Measurements from ENCODE around the gene TFB2M.

Gene TFB2M

GRCh38 chr1:246550402-246550801 lies 15.7 kb downstream of the TFB2M start:
- peaks cover 74% of the 10 kb centered on the region for H3K36me3 ChIP-seq (ENCODE audit: control insufficient read depth, insufficient read depth, low read length)

GRCh38 chr1:246549665-246550064 lies 16.4 kb downstream of the TFB2M start:
- H3K27me3 ChIP-seq (ENCODE audit: control insufficient read depth, insufficient read depth, low read length): no peaks in the 10 kb centered on the region
- H3K36me3 ChIP-seq (ENCODE audit: control insufficient read depth, insufficient read depth, low read length): peaks cover 74% of the 10 kb centered on the region
- H3K4me1 ChIP-seq (ENCODE audit: control insufficient read depth, insufficient read depth, low read length): no peaks in the 10 kb centered on the region
- H3K27ac ChIP-seq (ENCODE audit: low read depth, low read length): no peak overlapping the region
- H3K9me3 ChIP-seq (ENCODE audit: control insufficient read depth, insufficient read depth, low read depth, low read length): no peaks in the 10 kb centered on the region
- no peak overlapping the region for H3K9ac ChIP-seq (ENCODE audit: low read length)
- H3K4me3 ChIP-seq (ENCODE audit: low read depth, low read length): no peak overlapping the region

More at GRCh38 chr1:246550402-246550801, 15.7 kb downstream of the TFB2M start:
- H3K4me1 ChIP-seq (ENCODE audit: control insufficient read depth, insufficient read depth, low read length): no peaks in the 10 kb centered on the region
- H3K27me3 ChIP-seq (ENCODE audit: control insufficient read depth, insufficient read depth, low read length): no peaks in the 10 kb centered on the region
- H3K4me3 ChIP-seq (ENCODE audit: low read depth, low read length): no peak overlapping the region
- H3K9me3 ChIP-seq (ENCODE audit: control insufficient read depth, insufficient read depth, low read depth, low read length): no peaks in the 10 kb centered on the region
- no peak overlapping the region for H3K27ac ChIP-seq (ENCODE audit: low read depth, low read length)
- H3K9ac ChIP-seq (ENCODE audit: low read length): no peak overlapping the region

- H3K4me3 ChIP-seq (ENCODE audit: low read depth, low read length): no peak overlapping the region
- H3K4me1 ChIP-seq (ENCODE audit: control insufficient read depth, insufficient read depth, low read length): no peaks in the 10 kb centered on the region
- no peak overlapping the region for H3K9ac ChIP-seq (ENCODE audit: low read length)
- H3K9me3 ChIP-seq (ENCODE audit: control insufficient read depth, insufficient read depth, low read depth, low read length): no peaks in the 10 kb centered on the region
- no peaks in the 10 kb centered on the region for H3K27me3 ChIP-seq (ENCODE audit: control insufficient read depth, insufficient read depth, low read length)
- H3K36me3 ChIP-seq (ENCODE audit: control insufficient read depth, insufficient read depth, low read length): peaks cover 68% of the 10 kb centered on the region
- no peak overlapping the region for H3K27ac ChIP-seq (ENCODE audit: low read depth, low read length)
Measured at GRCh38 chr1:246544001-246544400, 22.1 kb downstream of the TFB2M start.

- H3K27me3 ChIP-seq (ENCODE audit: control insufficient read depth, insufficient read depth, low read length): no peaks in the 10 kb centered on the region
- peaks cover 4% of the 10 kb centered on the region; the same call in 1 of the 2 replicates for H3K4me1 ChIP-seq (ENCODE audit: control insufficient read depth, insufficient read depth, low read length)
- no peaks in the 10 kb centered on the region for H3K9me3 ChIP-seq (ENCODE audit: control insufficient read depth, insufficient read depth, low read depth, low read length)
- H3K27ac ChIP-seq (ENCODE audit: low read depth, low read length): no peak overlapping the region
- H3K9ac ChIP-seq (ENCODE audit: low read length): no peak overlapping the region
- peaks cover 53% of the 10 kb centered on the region for H3K36me3 ChIP-seq (ENCODE audit: control insufficient read depth, insufficient read depth, low read length)
- no peak overlapping the region for H3K4me3 ChIP-seq (ENCODE audit: low read depth, low read length)
Measured at GRCh38 chr1:246540738-246541491, 25.1 kb downstream of the TFB2M start.

GRCh38 chr1:246537887-246538286 lies 28.2 kb downstream of the TFB2M start:
- Histone ChIP-seq H3K9me3 (ENCODE audit: control insufficient read depth, insufficient read depth, low read depth, low read length) (no peaks in the 10 kb centered on the region), H3K27ac (ENCODE audit: low read depth, low read length) (no peak overlapping the region), H3K9ac (ENCODE audit: low read length) (no peak overlapping the region), H3K27me3 (ENCODE audit: control insufficient read depth, insufficient read depth, low read length) (no peaks in the 10 kb centered on the region), H3K4me1 (ENCODE audit: control insufficient read depth, insufficient read depth, low read length) (peaks cover 4% of the 10 kb centered on the region; the same call in 1 of the 2 replicates), H3K4me3 (ENCODE audit: low read depth, low read length) (no peak overlapping the region), H3K36me3 (ENCODE audit: control insufficient read depth, insufficient read depth, low read length) (peaks cover 27% of the 10 kb centered on the region)

- H3K9me3 ChIP-seq (ENCODE audit: control insufficient read depth, insufficient read depth, low read depth, low read length): no peaks in the 10 kb centered on the region
- no peaks in the 10 kb centered on the region for H3K27me3 ChIP-seq (ENCODE audit: control insufficient read depth, insufficient read depth, low read length)
- H3K4me1 ChIP-seq (ENCODE audit: control insufficient read depth, insufficient read depth, low read length): peaks cover 4% of the 10 kb centered on the region; the same call in 1 of the 2 replicates
- H3K27ac ChIP-seq (ENCODE audit: low read depth, low read length): no peak overlapping the region
- no peak overlapping the region for H3K4me3 ChIP-seq (ENCODE audit: low read depth, low read length)
- H3K36me3 ChIP-seq (ENCODE audit: control insufficient read depth, insufficient read depth, low read length): peaks cover 24% of the 10 kb centered on the region
- no peak overlapping the region for H3K9ac ChIP-seq (ENCODE audit: low read length)
Measured at GRCh38 chr1:246537441-246537840, 28.6 kb downstream of the TFB2M start.

GRCh38 chr1:246534114-246534513 lies 31.9 kb downstream of the TFB2M start:
- peaks cover 20% of the 10 kb centered on the region for H3K9me3 ChIP-seq (ENCODE audit: control insufficient read depth, insufficient read depth, low read depth, low read length)
- peaks cover 4% of the 10 kb centered on the region; the same call in 1 of the 2 replicates for H3K4me1 ChIP-seq (ENCODE audit: control insufficient read depth, insufficient read depth, low read length)
- peaks cover 4% of the 10 kb centered on the region; the same call in 1 of the 2 replicates for H3K36me3 ChIP-seq (ENCODE audit: control insufficient read depth, insufficient read depth, low read length)
- no peak overlapping the region for H3K4me3 ChIP-seq (ENCODE audit: low read depth, low read length)
- H3K9ac ChIP-seq (ENCODE audit: low read length): no peak overlapping the region
- no peaks in the 10 kb centered on the region for H3K27me3 ChIP-seq (ENCODE audit: control insufficient read depth, insufficient read depth, low read length)
- no peak overlapping the region for H3K27ac ChIP-seq (ENCODE audit: low read depth, low read length)

GRCh38 chr1:246533371-246533905 lies 32.6 kb downstream of the TFB2M start:
- Histone ChIP-seq H3K4me3 (ENCODE audit: low read depth, low read length) (no peak overlapping the region), H3K27ac (ENCODE audit: low read depth, low read length) (no peak overlapping the region), H3K9ac (ENCODE audit: low read length) (no peak overlapping the region), H3K4me1 (ENCODE audit: control insufficient read depth, insufficient read depth, low read length) (peaks cover 4% of the 10 kb centered on the region; the same call in 1 of the 2 replicates), H3K36me3 (ENCODE audit: control insufficient read depth, insufficient read depth, low read length) (0 out of 2 replicates have a peak, but pooled peaks cover under 1% of the 10 kb centered on the region), H3K9me3 (ENCODE audit: control insufficient read depth, insufficient read depth, low read depth, low read length) (peaks cover 20% of the 10 kb centered on the region), H3K27me3 (ENCODE audit: control insufficient read depth, insufficient read depth, low read length) (no peaks in the 10 kb centered on the region)

- Histone ChIP-seq H3K36me3 (ENCODE audit: control insufficient read depth, insufficient read depth, low read length) (no peaks in the 10 kb centered on the region), H3K9me3 (ENCODE audit: control insufficient read depth, insufficient read depth, low read depth, low read length) (peaks cover 20% of the 10 kb centered on the region), H3K4me1 (ENCODE audit: control insufficient read depth, insufficient read depth, low read length) (no peaks in the 10 kb centered on the region), H3K9ac (ENCODE audit: low read length) (no peak overlapping the region), H3K27me3 (ENCODE audit: control insufficient read depth, insufficient read depth, low read length) (no peaks in the 10 kb centered on the region), H3K4me3 (ENCODE audit: low read depth, low read length) (no peak overlapping the region), H3K27ac (ENCODE audit: low read depth, low read length) (no peak overlapping the region)
Measured at GRCh38 chr1:246532519-246532918, 33.5 kb downstream of the TFB2M start.

GRCh38 chr1:246530482-246530881 lies 35.6 kb downstream of the TFB2M start:
- Histone ChIP-seq H3K4me1 (ENCODE audit: control insufficient read depth, insufficient read depth, low read length) (no peaks in the 10 kb centered on the region), H3K9ac (ENCODE audit: low read length) (no peak overlapping the region), H3K27me3 (ENCODE audit: control insufficient read depth, insufficient read depth, low read length) (no peaks in the 10 kb centered on the region), H3K36me3 (ENCODE audit: control insufficient read depth, insufficient read depth, low read length) (no peaks in the 10 kb centered on the region), H3K4me3 (ENCODE audit: low read depth, low read length) (no peak overlapping the region), H3K9me3 (ENCODE audit: control insufficient read depth, insufficient read depth, low read depth, low read length) (peaks cover 20% of the 10 kb centered on the region), H3K27ac (ENCODE audit: low read depth, low read length) (no peak overlapping the region)

GRCh38 chr1:246528933-246529731 lies 36.9 kb downstream of the TFB2M start:
- no peak overlapping the region for H3K27ac ChIP-seq (ENCODE audit: low read depth, low read length)
- no peaks in the 10 kb centered on the region for H3K4me1 ChIP-seq (ENCODE audit: control insufficient read depth, insufficient read depth, low read length)
- H3K36me3 ChIP-seq (ENCODE audit: control insufficient read depth, insufficient read depth, low read length): no peaks in the 10 kb centered on the region
- no peak overlapping the region for H3K4me3 ChIP-seq (ENCODE audit: low read depth, low read length)
- H3K9me3 ChIP-seq (ENCODE audit: control insufficient read depth, insufficient read depth, low read depth, low read length): peaks cover 20% of the 10 kb centered on the region
- no peaks in the 10 kb centered on the region for H3K27me3 ChIP-seq (ENCODE audit: control insufficient read depth, insufficient read depth, low read length)
- no peak overlapping the region for H3K9ac ChIP-seq (ENCODE audit: low read length)
